Astrocyte (in vitro differentiated cells and primary cell): Measurements from ENCODE around the gene PTPRE.

Experiments
- EZH2 ChIP-seq: IDR thresholded peaks from 2 replicates; pipeline ENCODE4 v1.6.1; 2012; ENCODE audit warnings: mild to moderate bottlenecking, low read length, inconsistent platforms; ENCODE audit not compliant: insufficient read depth
- TF ChIP-seq, protein P1 (sequence below): IDR thresholded peaks from 2 replicates; pipeline ENCODE4 v1.5.1; 2011; ENCODE audit warnings: low read depth, mild to moderate bottlenecking, inconsistent platforms, low read length, moderate library complexity; ENCODE audit not compliant: insufficient read depth

DNA sequence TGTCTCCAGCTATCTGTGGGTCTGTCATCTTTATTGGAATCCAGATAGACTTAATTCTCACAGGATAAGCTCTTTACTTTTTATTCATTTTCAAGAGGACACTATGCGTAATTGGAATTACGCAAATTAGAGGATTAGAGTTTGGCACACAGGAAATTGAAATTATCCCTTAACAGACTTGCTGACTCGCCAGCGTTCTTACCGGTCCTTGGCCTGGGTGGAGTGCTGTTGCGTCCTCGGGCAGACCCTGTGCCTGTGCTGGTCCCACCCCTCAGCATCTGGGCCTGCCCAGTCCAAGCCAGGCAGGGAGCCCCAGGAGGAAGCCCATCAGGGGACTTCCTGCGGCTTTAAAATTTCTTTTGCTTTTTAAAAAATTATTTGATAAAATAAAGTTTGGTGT, 117.5 kb downstream of the PTPRE start:
- TF ChIP-seq, protein P1, sequence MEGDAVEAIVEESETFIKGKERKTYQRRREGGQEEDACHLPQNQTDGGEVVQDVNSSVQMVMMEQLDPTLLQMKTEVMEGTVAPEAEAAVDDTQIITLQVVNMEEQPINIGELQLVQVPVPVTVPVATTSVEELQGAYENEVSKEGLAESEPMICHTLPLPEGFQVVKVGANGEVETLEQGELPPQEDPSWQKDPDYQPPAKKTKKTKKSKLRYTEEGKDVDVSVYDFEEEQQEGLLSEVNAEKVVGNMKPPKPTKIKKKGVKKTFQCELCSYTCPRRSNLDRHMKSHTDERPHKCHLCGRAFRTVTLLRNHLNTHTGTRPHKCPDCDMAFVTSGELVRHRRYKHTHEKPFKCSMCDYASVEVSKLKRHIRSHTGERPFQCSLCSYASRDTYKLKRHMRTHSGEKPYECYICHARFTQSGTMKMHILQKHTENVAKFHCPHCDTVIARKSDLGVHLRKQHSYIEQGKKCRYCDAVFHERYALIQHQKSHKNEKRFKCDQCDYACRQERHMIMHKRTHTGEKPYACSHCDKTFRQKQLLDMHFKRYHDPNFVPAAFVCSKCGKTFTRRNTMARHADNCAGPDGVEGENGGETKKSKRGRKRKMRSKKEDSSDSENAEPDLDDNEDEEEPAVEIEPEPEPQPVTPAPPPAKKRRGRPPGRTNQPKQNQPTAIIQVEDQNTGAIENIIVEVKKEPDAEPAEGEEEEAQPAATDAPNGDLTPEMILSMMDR, result no peak
- no peak for TF ChIP-seq EZH2
